ENCODE results near the gene ACBD6.
A peak's percentile ranks its signal among the peaks of the same experiment; 100 is the strongest.

ACBD6 gene

GRCh38 chr1:180524915-180525714 lies 22.7 kb upstream of the ACBD6 start:
- DNase-seq = no peak

- no peak for DNase-seq
Measured at GRCh38 chr1:180524160-180524914, 22.0 kb upstream of the ACBD6 start.

GRCh38 chr1:180522213-180522515 lies 19.8 kb upstream of the ACBD6 start:
- DNase-seq = no peak

- DNase-seq = no peak
Measured at GRCh38 chr1:180521474-180522212, 19.3 kb upstream of the ACBD6 start.

GRCh38 chr1:180519846-180520245 lies 17.5 kb upstream of the ACBD6 start:
- DNase-seq = no peak

GRCh38 chr1:180515857-180516388 lies 13.5 kb upstream of the ACBD6 start:
- DNase-seq = peak; percentile 83

- DNase-seq = no peak
Measured at GRCh38 chr1:180515364-180515763, 13.0 kb upstream of the ACBD6 start.

- DNase-seq = no peak
Measured at GRCh38 chr1:180513531-180513930, 11.2 kb upstream of the ACBD6 start.

GRCh38 chr1:180510882-180511281 lies 8.5 kb upstream of the ACBD6 start:
- DNase-seq = no peak

GRCh38 chr1:180508725-180509097 lies 6.3 kb upstream of the ACBD6 start:
- DNase-seq = no peak

- DNase-seq = no peak
Measured at GRCh38 chr1:180507795-180508724, 5.7 kb upstream of the ACBD6 start.

- DNase-seq = no peak
Measured at GRCh38 chr1:180505732-180506335, 3.5 kb upstream of the ACBD6 start.

- no peak for DNase-seq
Measured at GRCh38 chr1:180504186-180504585, 1.8 kb upstream of the ACBD6 start.

GRCh38 chr1:180503280-180503862 lies 994 bp upstream of the ACBD6 start:
- DNase-seq = no peak

- peak; percentile 50 for DNase-seq
Measured at GRCh38 chr1:180501865-180502360, 464 bp downstream of the ACBD6 start.

- DNase-seq = no peak
Measured at GRCh38 chr1:180500689-180501088, 1.7 kb downstream of the ACBD6 start.

GRCh38 chr1:180498594-180498993 lies 3.8 kb downstream of the ACBD6 start:
- DNase-seq = no peak

- no peak for DNase-seq
Measured at GRCh38 chr1:180497826-180498225, 4.6 kb downstream of the ACBD6 start.

GRCh38 chr1:180494370-180494769 lies 8.0 kb downstream of the ACBD6 start:
- no peak for DNase-seq

GRCh38 chr1:180489976-180490375 lies 12.4 kb downstream of the ACBD6 start:
- no peak for DNase-seq

- no peak for DNase-seq
Measured at GRCh38 chr1:180489313-180489712, 13.1 kb downstream of the ACBD6 start.

All from NCI-H187 treated with DMSO at 0.1 percent for 48 hours (cell line).